Lower leg skin (tissue), 3 donors: ENCODE data around the gene GRIP1.

ENCODE experiments used
- CTCF ChIP-seq, 3 donors: fragments of 450-650 bp; IDR thresholded peaks; one replicate each; pipeline ENCODE4 v1.5.1; 2016; ENCODE audit warnings: antibody characterized with exemption in 3 of 3, mild to moderate bottlenecking in 3 of 3, moderate library complexity in 2 of 3
- POLR2A ChIP-seq, 2 donors: fragments of 450-650 bp; IDR thresholded peaks; one replicate each; pipeline ENCODE4 v1.6.1; 2016 to 2017; ENCODE audit warnings: antibody characterized with exemption in 2 of 2, mild to moderate bottlenecking in 1 of 2, moderate library complexity in 1 of 2

- no peak for TF ChIP-seq CTCF (IDR thresholded peaks at IDR 0.05)
- no peak for TF ChIP-seq POLR2A (IDR thresholded peaks at IDR 0.05)
Observed at GRCh38 chr12:66438601-66439000, 240.3 kb downstream of the GRIP1 start.
